Measurements from ENCODE around the gene C18orf63.
"Not testable (repeated sequence)": the region's sequence is repeated elsewhere in the genome, so short reads cannot be mapped to it uniquely, and the experiment has no call there.

The C18orf63 gene

GRCh38 chr18:74286856-74287255 is 28.8 kb upstream of the C18orf63 start:
- DNase-seq = no peak

GRCh38 chr18:74288041-74288440 is 27.6 kb upstream of the C18orf63 start:
- DNase-seq = no peak

GRCh38 chr18:74288730-74289129 is 26.9 kb upstream of the C18orf63 start:
- no peak for DNase-seq

GRCh38 chr18:74289137-74289536 is 26.5 kb upstream of the C18orf63 start:
- no peak for DNase-seq

GRCh38 chr18:74290021-74290420 is 25.6 kb upstream of the C18orf63 start:
- no peak for DNase-seq

- DNase-seq = peak in 5 of 6 experiments; percentile 12 to 42 (median 24)
These were observed 24.7 kb upstream of the C18orf63 start for GRCh38 chr18:74290794-74291471.

GRCh38 chr18:74291472-74291770 is 24.2 kb upstream of the C18orf63 start:
- DNase-seq = no peak

GRCh38 chr18:74291771-74292540 is 23.7 kb upstream of the C18orf63 start, which contains the start of gene CYB5A:
CYB5A (minus strand) TSS chr18:74291963; CDS start chr18:74291875, 88 bp downstream.
- DNase-seq = peak; percentile 97 to 99 (median 98)

GRCh38 chr18:74292541-74292858 is 23.1 kb upstream of the C18orf63 start:
- peak in 1 of 6 experiments; percentile 14 for DNase-seq

- not testable (repeated sequence) for DNase-seq
These were observed 22.7 kb upstream of the C18orf63 start for GRCh38 chr18:74292982-74293381.

- no peak for DNase-seq
These were observed 21.1 kb upstream of the C18orf63 start for GRCh38 chr18:74294526-74294925.

- no peak for DNase-seq
These were observed 16.5 kb upstream of the C18orf63 start for GRCh38 chr18:74299162-74299561.

GRCh38 chr18:74299746-74300145 is 15.9 kb upstream of the C18orf63 start:
- DNase-seq = no peak

- DNase-seq = no peak
These were observed 12.3 kb upstream of the C18orf63 start for GRCh38 chr18:74303306-74303705.

GRCh38 chr18:74303936-74304335 is 11.7 kb upstream of the C18orf63 start:
- DNase-seq = no peak

- DNase-seq = peak in 1 of 6 experiments; percentile 0
These were observed 5.2 kb upstream of the C18orf63 start for GRCh38 chr18:74310411-74310810.

GRCh38 chr18:74311000-74311399 is 4.6 kb upstream of the C18orf63 start:
- no peak for DNase-seq

- no peak for DNase-seq
These were observed 728 bp upstream of the C18orf63 start for GRCh38 chr18:74314759-74315463.

GRCh38 chr18:74316257-74317170 is 875 bp downstream of the C18orf63 start:
- no peak for DNase-seq

- DNase-seq = no peak
These were observed 10.6 kb downstream of the C18orf63 start for GRCh38 chr18:74326231-74326630.

GRCh38 chr18:74326791-74327190 is 11.2 kb downstream of the C18orf63 start:
- DNase-seq = not testable (repeated sequence)

- no peak for DNase-seq
These were observed 12.6 kb downstream of the C18orf63 start for GRCh38 chr18:74328206-74328605.

GRCh38 chr18:74329688-74330205 is 14.1 kb downstream of the C18orf63 start:
- no peak for DNase-seq
